NOMO-1 treated with dmso at 0.1 percent for 144 hours (cell line): ENCODE results near the gene SLC35G3.
"Not testable (repeated sequence)": the region's sequence is repeated elsewhere in the genome, so short reads cannot be mapped to it uniquely, and the experiment has no call there.

ENCODE experiments used
- DNase-seq: peaks from one replicate; lab custom pipeline; 2025; ENCODE audit not compliant: unreplicated experiment; lab: John Stamatoyannopoulos, UW

The SLC35G3 gene

GRCh38 chr17:35194001-35194400 lies at the start of gene SLC35G3:
TSS of gene SLC35G3 (minus strand) at chr17:35194393. CDS start at chr17:35194307, 86 bp downstream.
- not testable (repeated sequence) for DNase-seq

GRCh38 chr17:35243561-35244340 lies 49.6 kb upstream of the SLC35G3 start:
- no peak for DNase-seq

GRCh38 chr17:35242805-35243560 lies 48.8 kb upstream of the SLC35G3 start, which contains the start of gene SLFN5:
TSS of gene SLFN5 (plus strand) at chr17:35243072. CDS start at chr17:35258691, 15,619 bp downstream.
- peak; percentile 85 for DNase-seq

- peak; percentile 71 for DNase-seq
Measured at GRCh38 chr17:35242158-35242804, 48.1 kb upstream of the SLC35G3 start.

- DNase-seq, result no peak
Measured at GRCh38 chr17:35241520-35241919, 47.3 kb upstream of the SLC35G3 start.

- no peak for DNase-seq
Measured at GRCh38 chr17:35240861-35241260, 46.7 kb upstream of the SLC35G3 start.

- no peak for DNase-seq
Measured at GRCh38 chr17:35239823-35240222, 45.6 kb upstream of the SLC35G3 start.

- no peak for DNase-seq
Measured at GRCh38 chr17:35238821-35239220, 44.6 kb upstream of the SLC35G3 start.

GRCh38 chr17:35236821-35237220 lies 42.6 kb upstream of the SLC35G3 start:
- DNase-seq, result no peak

GRCh38 chr17:35235917-35236316 lies 41.7 kb upstream of the SLC35G3 start:
- no peak for DNase-seq

- no peak for DNase-seq
Measured at GRCh38 chr17:35235289-35235688, 41.1 kb upstream of the SLC35G3 start.

- not testable (repeated sequence) for DNase-seq
Measured at GRCh38 chr17:35234315-35234714, 40.1 kb upstream of the SLC35G3 start.

- DNase-seq, result no peak
Measured at GRCh38 chr17:35229638-35230037, 35.4 kb upstream of the SLC35G3 start.

GRCh38 chr17:35227546-35227945 lies 33.4 kb upstream of the SLC35G3 start:
- no peak for DNase-seq

- DNase-seq, result no peak
Measured at GRCh38 chr17:35224436-35224835, 30.2 kb upstream of the SLC35G3 start.

- no peak for DNase-seq
Measured at GRCh38 chr17:35222452-35222851, 28.3 kb upstream of the SLC35G3 start.

GRCh38 chr17:35218915-35219314 lies 24.7 kb upstream of the SLC35G3 start:
- peak; percentile 53 for DNase-seq

- no peak for DNase-seq
Measured at GRCh38 chr17:35217107-35217506, 22.9 kb upstream of the SLC35G3 start.

GRCh38 chr17:35214631-35215273 lies 20.6 kb upstream of the SLC35G3 start:
- no peak for DNase-seq

- no peak for DNase-seq
Measured at GRCh38 chr17:35214192-35214591, 20.0 kb upstream of the SLC35G3 start.

- no peak for DNase-seq
Measured at GRCh38 chr17:35213412-35213940, 19.3 kb upstream of the SLC35G3 start.
